KOPT-K1 (cell line): ENCODE measurements around the gene DCAF11.

Source experiments
- H3K27ac ChIP-seq: fragments of 200-600 bp; sonication (generic); 2 replicates; pipeline ENCODE4 v1.5.1; 2016; ENCODE audit warnings: antibody characterized with exemption, mild to moderate bottlenecking, low read depth, low read length; ENCODE audit not compliant: poor library complexity, severe bottlenecking
- H3K36me3 ChIP-seq: fragments of 200-600 bp; sonication (generic); 2 replicates; pipeline ENCODE4 v1.5.1; 2017; ENCODE audit warnings: antibody characterized with exemption, mild to moderate bottlenecking, low read length, moderate library complexity; ENCODE audit not compliant: insufficient read depth
- H3K9me3 ChIP-seq: fragments of 200-600 bp; sonication (generic); 2 replicates; pipeline ENCODE4 v1.5.1; 2017; ENCODE audit warnings: antibody characterized with exemption, low read length, mild to moderate bottlenecking; ENCODE audit not compliant: insufficient read depth, poor library complexity, severe bottlenecking

DCAF11 gene

GRCh38 chr14:24146453-24146977 is 31.9 kb downstream of the DCAF11 start, which contains the start of gene PSME2:
Gene PSME2 (minus strand): TSS chr14:24146610. CDS start chr14:24146581, 29 bp downstream.
- Histone ChIP-seq H3K36me3 (peaks cover 59% of the 10 kb centered on the region), H3K27ac (peak within 1 kb of the TSS; percentile 96), H3K9me3 (no peaks in the 10 kb centered on the region)

DNA sequence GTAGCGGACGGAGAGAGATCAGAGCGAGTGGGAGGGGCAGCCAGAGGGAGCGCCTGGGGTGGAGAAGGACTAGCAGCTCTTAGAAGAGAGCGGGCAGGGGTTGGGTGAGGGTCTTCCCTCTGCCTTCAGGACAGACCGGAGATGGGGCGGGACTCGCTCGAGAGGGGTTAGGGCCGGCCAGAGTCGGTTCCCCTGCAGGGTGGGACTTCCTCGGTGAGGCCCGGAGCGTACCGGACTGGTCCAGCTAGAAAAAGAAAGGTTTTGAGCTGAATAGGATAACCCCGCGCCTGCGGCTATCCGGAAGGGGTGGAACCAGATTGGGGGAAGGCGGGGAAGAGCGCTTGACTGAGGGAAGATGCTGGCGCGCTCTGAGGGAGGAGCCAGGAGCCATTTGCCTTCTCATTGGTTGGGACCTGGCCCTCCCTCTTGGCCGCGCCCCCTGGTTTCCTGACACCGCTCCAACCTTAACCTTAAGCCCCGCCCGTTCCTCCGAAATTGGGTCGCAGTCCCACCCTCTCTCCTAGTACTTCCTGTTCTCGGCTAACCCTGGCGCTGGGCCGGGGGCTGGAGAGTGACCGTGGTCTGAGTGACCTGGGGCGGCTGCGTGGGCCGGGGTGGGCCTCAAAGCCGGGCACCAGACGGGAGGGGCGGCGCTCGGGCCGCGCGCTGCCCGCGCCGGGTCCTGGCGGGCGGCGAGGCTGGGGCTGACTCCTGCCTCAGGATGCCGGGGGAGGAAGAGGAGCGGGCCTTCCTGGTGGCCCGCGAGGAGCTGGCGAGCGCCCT is 32.6 kb downstream of the DCAF11 start, which contains the start of gene RNF31:
Gene RNF31 (plus strand): TSS at position 521 of the 783 bp plus-strand sequence. CDS start 201 bp downstream, at position 722.
- no peaks in the 10 kb centered on the region for H3K9me3 ChIP-seq
- peaks cover 65% of the 10 kb centered on the region for H3K36me3 ChIP-seq
- peak within 1 kb of the TSS; percentile 96 for H3K27ac ChIP-seq

DNA sequence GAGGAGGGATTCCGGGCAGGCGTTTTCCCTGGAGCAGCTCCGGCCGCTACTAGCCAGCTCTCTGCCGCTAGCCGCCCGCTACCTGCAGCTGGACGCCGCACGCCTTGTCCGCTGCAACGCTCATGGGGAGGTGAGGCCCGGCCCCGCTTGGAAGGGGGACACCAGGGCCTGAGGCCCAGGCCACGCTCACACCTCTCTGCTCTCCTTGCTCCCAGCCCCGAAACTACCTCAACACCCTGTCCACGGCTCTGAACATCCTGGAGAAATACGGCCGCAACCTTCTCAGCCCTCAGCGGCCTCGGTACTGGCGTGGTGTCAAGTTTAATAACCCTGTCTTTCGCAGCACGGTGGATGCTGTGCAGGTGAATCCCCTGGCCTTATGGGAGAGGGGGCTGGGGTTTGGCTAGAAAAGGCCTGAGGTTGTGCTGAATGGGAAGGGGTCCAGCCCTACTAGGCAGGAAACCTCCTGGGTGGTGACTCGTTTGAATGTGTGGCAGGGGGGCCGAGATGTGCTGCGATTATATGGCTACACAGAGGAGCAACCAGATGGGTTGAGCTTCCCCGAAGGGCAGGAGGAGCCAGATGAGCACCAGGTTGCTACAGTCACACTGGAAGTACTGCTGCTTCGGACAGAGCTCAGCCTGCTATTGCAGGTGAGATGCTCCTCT is 33.3 kb downstream of the DCAF11 start:
- H3K9me3 ChIP-seq, result no peaks in the 10 kb centered on the region
- H3K27ac ChIP-seq, result peak overlapping the region; percentile 96
- H3K36me3 ChIP-seq, result peaks cover 67% of the 10 kb centered on the region

DNA sequence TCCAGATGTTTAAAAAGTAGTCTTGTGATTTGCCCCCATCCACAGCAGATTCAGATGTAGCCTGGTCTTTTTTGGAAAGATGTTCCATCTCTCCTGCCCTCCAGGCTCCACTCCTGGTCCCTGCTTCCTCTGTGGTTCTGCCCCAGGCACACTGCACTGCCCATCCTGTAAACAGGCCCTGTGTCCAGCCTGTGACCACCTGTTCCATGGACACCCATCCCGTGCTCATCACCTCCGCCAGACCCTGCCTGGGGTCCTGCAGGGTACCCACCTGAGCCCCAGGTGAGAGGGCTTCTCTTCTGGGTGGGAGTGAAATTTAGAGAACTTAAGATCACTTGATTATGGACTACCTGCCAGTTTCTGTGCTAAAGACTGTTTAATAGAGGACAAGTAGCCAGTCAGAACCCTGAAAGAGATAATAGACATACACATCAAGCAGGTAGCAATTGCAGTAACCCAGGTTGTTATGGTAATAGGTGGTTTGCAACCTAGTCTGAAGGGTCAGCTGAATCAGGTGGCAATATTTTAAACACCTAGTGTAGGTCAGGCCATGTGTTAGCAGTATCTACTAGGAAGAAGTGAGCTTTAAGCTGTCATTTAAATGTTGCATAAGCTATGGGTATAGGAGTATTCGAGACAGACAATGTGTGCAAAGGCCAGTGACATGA is 34.9 kb downstream of the DCAF11 start:
- no peaks in the 10 kb centered on the region for H3K9me3 ChIP-seq
- peaks cover 57% of the 10 kb centered on the region for H3K36me3 ChIP-seq

DNA sequence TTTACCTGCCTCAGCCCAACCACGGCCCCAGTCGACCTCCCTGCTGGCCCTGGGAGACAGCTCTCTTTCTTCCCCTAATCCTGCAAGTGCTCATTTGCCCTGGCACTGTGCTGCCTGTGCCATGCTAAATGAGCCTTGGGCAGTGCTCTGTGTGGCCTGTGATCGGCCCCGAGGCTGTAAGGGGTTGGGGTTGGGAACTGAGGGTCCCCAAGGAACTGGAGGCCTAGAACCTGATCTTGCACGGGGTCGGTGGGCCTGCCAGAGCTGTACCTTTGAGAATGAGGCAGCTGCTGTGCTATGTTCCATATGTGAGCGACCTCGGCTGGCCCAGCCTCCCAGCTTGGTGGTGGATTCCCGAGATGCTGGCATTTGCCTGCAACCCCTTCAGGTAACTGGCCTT is 35.5 kb downstream of the DCAF11 start:
- no peak overlapping the region for H3K27ac ChIP-seq
- peaks cover 57% of the 10 kb centered on the region for H3K36me3 ChIP-seq
- H3K9me3 ChIP-seq, result no peaks in the 10 kb centered on the region

More for the DNA sequence above, 34.9 kb downstream of the DCAF11 start:
- no peak overlapping the region for H3K27ac ChIP-seq

GRCh38 chr14:24150567-24150966 is 36.0 kb downstream of the DCAF11 start:
- peaks cover 63% of the 10 kb centered on the region for H3K36me3 ChIP-seq
- no peaks in the 10 kb centered on the region for H3K9me3 ChIP-seq
- H3K27ac ChIP-seq, result no peak overlapping the region

GRCh38 chr14:24150993-24151392 is 36.4 kb downstream of the DCAF11 start:
- Histone ChIP-seq H3K27ac (no peak overlapping the region), H3K36me3 (peaks cover 67% of the 10 kb centered on the region), H3K9me3 (no peaks in the 10 kb centered on the region)

- Histone ChIP-seq H3K27ac (no peak overlapping the region), H3K36me3 (peaks cover 72% of the 10 kb centered on the region), H3K9me3 (no peaks in the 10 kb centered on the region)
Measured at GRCh38 chr14:24151404-24152080, 37.0 kb downstream of the DCAF11 start.

DNA sequence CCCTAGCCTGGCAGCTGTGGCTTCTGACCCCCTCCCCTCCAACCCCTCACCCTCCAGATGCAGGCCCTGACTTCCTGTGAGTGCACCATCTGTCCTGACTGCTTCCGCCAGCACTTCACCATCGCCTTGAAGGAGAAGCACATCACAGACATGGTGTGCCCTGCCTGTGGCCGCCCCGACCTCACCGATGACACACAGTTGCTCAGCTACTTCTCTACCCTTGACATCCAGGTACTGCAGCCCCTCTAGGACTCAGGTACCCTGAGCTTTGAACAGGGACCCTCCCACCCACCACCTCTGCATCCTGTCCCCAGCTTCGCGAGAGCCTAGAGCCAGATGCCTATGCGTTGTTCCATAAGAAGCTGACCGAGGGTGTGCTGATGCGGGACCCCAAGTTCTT is 40.5 kb downstream of the DCAF11 start:
- Histone ChIP-seq H3K36me3 (peaks cover 84% of the 10 kb centered on the region), H3K27ac (no peak overlapping the region), H3K9me3 (no peaks in the 10 kb centered on the region)

GRCh38 chr14:24156840-24157239 is 42.3 kb downstream of the DCAF11 start:
- H3K27ac ChIP-seq, result no peak overlapping the region

GRCh38 chr14:24157331-24157730 is 42.8 kb downstream of the DCAF11 start:
- Histone ChIP-seq H3K9me3 (no peaks in the 10 kb centered on the region), H3K36me3 (peaks cover 69% of the 10 kb centered on the region), H3K27ac (no peak overlapping the region)

More at GRCh38 chr14:24156840-24157239, 42.3 kb downstream of the DCAF11 start:
- H3K36me3 ChIP-seq, result peaks cover 73% of the 10 kb centered on the region
- H3K9me3 ChIP-seq, result no peaks in the 10 kb centered on the region

DNA sequence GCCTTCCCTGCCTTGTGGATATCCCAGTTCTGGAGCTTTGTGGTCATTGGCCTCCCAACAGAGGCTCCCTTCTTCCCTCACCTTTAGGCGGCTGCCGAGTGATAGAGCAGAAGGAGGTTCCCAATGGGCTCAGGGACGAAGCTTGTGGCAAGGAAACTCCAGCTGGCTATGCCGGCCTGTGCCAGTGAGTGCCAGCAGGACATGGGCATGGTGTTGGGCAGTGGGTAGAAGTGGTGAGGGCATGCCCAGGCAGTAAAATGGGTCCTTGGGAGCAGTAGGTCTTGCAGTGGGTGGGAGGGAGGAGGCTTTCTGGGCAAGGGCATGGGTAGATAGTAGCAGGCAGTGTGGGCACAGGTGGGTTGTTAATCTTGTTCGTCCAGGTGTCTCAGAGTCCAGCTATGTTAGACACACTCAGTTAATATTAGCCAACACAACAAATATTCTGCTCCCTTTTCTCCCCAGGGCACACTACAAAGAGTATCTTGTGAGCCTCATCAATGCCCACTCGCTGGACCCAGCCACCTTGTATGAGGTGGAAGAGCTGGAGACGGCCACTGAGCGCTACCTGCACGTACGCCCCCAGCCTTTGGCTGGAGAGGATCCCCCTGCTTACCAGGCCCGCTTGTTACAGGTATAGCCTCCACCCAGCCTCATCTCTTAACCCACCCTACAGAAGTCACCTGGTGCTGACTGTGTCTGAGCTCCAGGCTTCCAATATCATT is 45.4 kb downstream of the DCAF11 start:
- Histone ChIP-seq H3K27ac (peak overlapping the region; percentile 77), H3K36me3 (peaks cover 75% of the 10 kb centered on the region)

GRCh38 chr14:24160499-24160849 is 45.9 kb downstream of the DCAF11 start:
- Histone ChIP-seq H3K36me3 (peaks cover 75% of the 10 kb centered on the region), H3K27ac (peak overlapping the region; percentile 77), H3K9me3 (no peaks in the 10 kb centered on the region)

More for the DNA sequence above, 45.4 kb downstream of the DCAF11 start:
- H3K9me3 ChIP-seq, result no peaks in the 10 kb centered on the region
